GM12875 (cell line): ENCODE data around the gene MEF2A.

Source experiments
- H3K4me3 ChIP-seq: one replicate; pipeline ENCODE4 v1.5.1; 2011; ENCODE audit warnings: low read depth, low read length, control low read depth
- TF ChIP-seq, protein P1 (sequence below): IDR thresholded peaks from 2 replicates; pipeline ENCODE4 v1.5.1; 2011; ENCODE audit warnings: low read depth, mild to moderate bottlenecking, control low read depth, inconsistent platforms, low read length, moderate library complexity, borderline replicate concordance; ENCODE audit not compliant: insufficient read depth

The MEF2A gene

DNA sequence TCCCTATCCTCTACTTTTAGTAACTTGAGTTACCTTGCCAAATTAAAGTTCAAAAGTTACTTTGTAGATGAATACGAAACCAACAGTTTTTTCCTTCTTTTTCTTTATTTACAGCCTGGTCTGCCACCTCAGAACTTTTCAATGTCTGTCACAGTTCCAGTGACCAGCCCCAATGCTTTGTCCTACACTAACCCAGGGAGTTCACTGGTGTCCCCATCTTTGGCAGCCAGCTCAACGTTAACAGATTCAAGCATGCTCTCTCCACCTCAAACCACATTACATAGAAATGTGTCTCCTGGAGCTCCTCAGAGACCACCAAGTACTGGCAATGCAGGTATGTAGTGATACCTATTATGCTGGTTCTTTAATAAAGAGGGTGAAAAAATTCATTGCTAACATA lies 108.5 kb downstream of the MEF2A start:
- no peak overlapping the region for H3K4me3 ChIP-seq
- TF ChIP-seq, protein P1, sequence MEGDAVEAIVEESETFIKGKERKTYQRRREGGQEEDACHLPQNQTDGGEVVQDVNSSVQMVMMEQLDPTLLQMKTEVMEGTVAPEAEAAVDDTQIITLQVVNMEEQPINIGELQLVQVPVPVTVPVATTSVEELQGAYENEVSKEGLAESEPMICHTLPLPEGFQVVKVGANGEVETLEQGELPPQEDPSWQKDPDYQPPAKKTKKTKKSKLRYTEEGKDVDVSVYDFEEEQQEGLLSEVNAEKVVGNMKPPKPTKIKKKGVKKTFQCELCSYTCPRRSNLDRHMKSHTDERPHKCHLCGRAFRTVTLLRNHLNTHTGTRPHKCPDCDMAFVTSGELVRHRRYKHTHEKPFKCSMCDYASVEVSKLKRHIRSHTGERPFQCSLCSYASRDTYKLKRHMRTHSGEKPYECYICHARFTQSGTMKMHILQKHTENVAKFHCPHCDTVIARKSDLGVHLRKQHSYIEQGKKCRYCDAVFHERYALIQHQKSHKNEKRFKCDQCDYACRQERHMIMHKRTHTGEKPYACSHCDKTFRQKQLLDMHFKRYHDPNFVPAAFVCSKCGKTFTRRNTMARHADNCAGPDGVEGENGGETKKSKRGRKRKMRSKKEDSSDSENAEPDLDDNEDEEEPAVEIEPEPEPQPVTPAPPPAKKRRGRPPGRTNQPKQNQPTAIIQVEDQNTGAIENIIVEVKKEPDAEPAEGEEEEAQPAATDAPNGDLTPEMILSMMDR, result no peak

DNA sequence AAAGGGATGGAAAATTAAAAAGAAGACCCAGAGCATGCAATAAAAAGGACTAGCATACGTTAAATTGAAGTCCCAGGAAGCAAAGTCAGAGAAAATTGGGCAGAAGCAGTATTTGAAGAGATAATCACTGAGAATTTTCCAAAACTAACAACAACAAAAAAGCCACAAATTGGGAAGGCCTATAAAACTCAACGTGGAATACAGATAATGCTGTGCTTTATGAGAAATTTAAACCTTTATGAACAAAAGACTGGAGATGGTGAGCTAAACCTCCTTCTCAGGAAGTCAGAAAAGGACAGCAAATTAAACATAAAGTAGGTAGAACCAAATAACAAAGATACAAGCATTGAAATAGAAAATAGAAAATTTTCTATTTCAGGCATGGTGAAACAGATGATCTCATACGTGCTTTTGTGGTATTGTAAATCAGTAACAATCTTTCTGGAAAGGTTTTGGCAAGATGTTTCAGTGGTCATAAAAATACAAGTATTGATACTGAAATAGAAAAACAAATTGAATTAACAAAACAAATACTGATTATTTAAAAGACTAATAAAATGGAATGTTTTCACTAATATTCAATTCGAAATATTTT lies 111.9 kb downstream of the MEF2A start:
- no peak overlapping the region for H3K4me3 ChIP-seq
- TF ChIP-seq, protein P1, result no peak

DNA sequence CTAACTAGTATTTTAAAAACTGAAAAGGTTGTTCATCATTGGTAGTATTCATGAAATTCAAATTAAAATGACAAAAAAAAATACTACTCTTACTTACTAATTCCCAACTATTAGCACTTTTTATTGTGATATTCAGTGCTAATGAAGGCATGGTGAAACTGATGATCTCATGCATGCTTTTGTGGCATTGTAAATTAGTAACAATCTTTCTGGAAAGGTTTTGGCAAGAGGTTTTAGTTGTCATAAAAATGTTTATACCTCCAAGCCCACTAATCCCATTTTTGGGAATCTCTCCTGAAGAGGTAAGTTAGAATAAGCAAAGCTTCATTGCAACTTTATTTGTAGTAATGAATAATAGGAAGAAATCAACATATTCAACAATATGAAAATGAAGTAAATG lies 114.5 kb downstream of the MEF2A start:
- H3K4me3 ChIP-seq, result no peak overlapping the region
- TF ChIP-seq, protein P1, result no peak

DNA sequence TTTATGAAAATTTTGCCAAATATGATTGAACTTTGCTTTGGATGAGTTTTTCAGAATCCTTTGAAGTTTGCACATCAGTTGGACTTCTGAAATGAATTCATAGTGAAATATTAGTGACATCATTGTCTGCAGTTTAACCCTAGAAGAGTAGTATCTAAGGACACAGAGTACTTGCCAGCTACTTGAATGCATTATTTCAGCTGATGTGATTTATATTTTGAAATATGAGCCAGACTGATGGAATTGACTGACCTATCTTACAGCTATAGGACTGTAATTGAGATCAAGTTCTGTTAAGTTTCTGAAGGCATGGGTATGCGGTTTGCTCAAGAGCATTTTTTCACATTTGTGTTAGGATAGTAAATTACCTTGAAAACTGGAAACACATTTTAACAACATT lies 116.2 kb downstream of the MEF2A start:
- no peak overlapping the region for H3K4me3 ChIP-seq
- TF ChIP-seq, protein P1, result no peak

DNA sequence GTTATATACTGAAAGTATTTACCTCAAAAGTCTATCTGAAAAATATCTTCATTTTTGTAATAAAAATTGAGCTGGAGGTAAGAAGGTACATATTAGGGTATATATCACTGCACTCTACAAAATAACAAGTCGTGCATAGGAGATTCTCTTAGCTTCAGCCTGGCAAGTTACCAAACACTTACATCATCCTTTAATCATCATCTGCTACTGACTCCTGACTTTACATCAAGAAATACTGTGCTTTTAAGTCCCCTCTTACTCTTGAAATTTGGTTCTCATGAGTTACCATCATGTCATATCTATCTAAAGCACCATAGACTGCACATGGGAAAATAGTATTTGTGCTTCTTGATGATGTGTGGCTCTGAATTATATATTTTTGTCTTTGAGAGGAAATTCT lies 116.7 kb downstream of the MEF2A start:
- TF ChIP-seq, protein P1, result no peak
- no peak overlapping the region for H3K4me3 ChIP-seq

DNA sequence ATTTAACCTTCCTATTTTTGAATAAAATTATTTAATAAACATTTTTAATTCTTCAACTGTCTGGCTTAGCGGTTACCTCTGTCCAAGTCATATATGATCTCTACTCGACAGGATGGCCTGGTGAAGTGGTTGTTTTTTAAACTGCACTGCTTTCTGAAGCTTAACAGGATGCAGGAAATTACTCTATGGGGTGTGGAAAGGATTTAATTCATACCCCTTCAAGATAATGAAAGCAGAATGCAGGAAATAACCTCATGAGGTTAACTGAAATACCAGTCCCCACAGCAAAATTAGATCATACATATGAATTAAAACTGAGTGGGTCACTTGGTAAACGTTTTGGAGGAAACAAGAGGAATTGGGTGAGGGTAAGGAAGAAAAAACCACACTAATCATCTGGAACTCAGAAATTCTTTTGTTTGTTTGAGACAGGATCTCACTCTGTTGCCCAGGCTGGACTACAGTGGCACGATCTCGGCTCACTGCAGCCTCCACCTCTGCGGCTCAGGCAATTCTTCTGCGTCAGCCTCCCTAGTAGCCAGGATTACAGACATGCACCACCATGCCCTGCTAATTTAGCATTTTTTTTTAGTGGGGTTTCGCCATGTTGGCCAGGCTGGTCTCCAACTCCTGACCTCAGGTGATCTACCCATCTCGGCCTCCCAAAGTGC lies 117.4 kb downstream of the MEF2A start:
- no peak overlapping the region for H3K4me3 ChIP-seq
- TF ChIP-seq, protein P1, result no peak

DNA sequence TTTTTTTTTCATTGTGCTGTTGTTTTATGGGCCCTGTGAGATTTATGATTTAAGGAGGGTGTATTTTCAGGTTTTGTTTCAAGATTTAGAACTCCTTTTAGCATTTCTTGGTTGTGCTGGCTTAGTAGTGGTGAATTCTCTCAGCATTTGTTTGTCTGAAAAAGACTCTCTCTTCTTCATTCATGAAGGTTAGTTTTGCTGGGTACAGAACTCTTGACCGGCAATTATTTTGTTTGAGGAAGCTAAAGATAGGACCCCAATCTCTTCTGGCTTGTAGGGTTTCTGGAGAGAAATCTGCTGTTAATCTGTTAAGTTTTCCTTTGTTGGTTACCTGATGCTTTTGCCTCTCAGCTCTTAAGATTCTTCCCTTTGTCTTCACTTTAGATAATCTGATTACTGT lies 120.5 kb downstream of the MEF2A start:
- no peak overlapping the region for H3K4me3 ChIP-seq
- TF ChIP-seq, protein P1, result no peak
